WTC11 (cell line): ENCODE results near the gene FOXL1. TPM values are rescaled to one million over a fixed set of nuclear protein-coding genes. Genes with fewer than 3 reads are reported as not detected.

Source experiments
- ATAC-seq: fragments of 200-7000 bp; cut with Tn5 transposase; 2 replicates; pipeline ENCODE4 v1.10.0; 2021; ENCODE audit warnings: mild to moderate bottlenecking, moderate library complexity
- CTCF ChIA-PET: fragments of 300-600 bp; sonication (Branson Sonifier 250); formaldehyde crosslinking; loops from one replicate; lab custom pipeline; 2021; ENCODE audit warnings: antibody characterized with exemption; lab: Charles Lee
- POLR2A ChIA-PET: fragments of 350-600 bp; sonication (Branson Sonifier 250); formaldehyde crosslinking; loops from one replicate; lab custom pipeline; 2021; ENCODE audit warnings: antibody characterized with exemption; lab: Charles Lee
- DNase-seq: peaks from one replicate; pipeline ENCODE4 v3.0.0; 2021; ENCODE audit warnings: low spot score
- H3K27ac Mint-ChIP-seq: 2 replicates; pipeline ENCODE4 v1.8.0; 2021; ENCODE audit warnings: mixed read lengths
- H3K27me3 Mint-ChIP-seq: 2 replicates; pipeline ENCODE4 v1.8.0; 2021; ENCODE audit warnings: low read depth, mild to moderate bottlenecking, moderate library complexity, mixed read lengths
- H3K36me3 Mint-ChIP-seq: 2 replicates; pipeline ENCODE4 v1.8.0; 2021; ENCODE audit warnings: mixed read lengths
- H3K4me1 Mint-ChIP-seq: 2 replicates; pipeline ENCODE4 v1.8.0; 2022; ENCODE audit warnings: mixed read lengths
- H3K4me3 Mint-ChIP-seq: 2 replicates; pipeline ENCODE4 v1.8.0; 2021; ENCODE audit warnings: mild to moderate bottlenecking, moderate library complexity, mixed read lengths
- H3K9me3 Mint-ChIP-seq: 2 replicates; pipeline ENCODE4 v1.8.0; 2021; ENCODE audit warnings: mixed read lengths
- ATF2 ChIP-seq: sonication (generic); formaldehyde crosslinking; IDR thresholded peaks from 2 replicates; pipeline ENCODE4 v1.8.1; 2022; ENCODE audit warnings: low read depth, missing genetic modification reagents, borderline replicate concordance
- CBFB ChIP-seq: sonication (generic); formaldehyde crosslinking; IDR thresholded peaks from 2 replicates; pipeline ENCODE4 v1.8.1; 2022; ENCODE audit warnings: mild to moderate bottlenecking, low read depth, missing genetic modification reagents
- ERG ChIP-seq: fragments of 250-450 bp; sonication (Bioruptor Pico); IDR thresholded peaks from 2 replicates; pipeline ENCODE4 v1.8.0; 2021; ENCODE audit warnings: mild to moderate bottlenecking
- IRF2 ChIP-seq: sonication (generic); formaldehyde crosslinking; IDR thresholded peaks from 2 replicates; pipeline ENCODE4 v1.8.0; 2022; ENCODE audit warnings: low read depth, missing genetic modification reagents, borderline replicate concordance
- NFE2L1 ChIP-seq: sonication (generic); formaldehyde crosslinking; IDR thresholded peaks from 2 replicates; pipeline ENCODE4 v1.8.1; 2023; ENCODE audit warnings: missing genetic modification reagents
- RELA ChIP-seq: sonication (generic); formaldehyde crosslinking; IDR thresholded peaks from 2 replicates; pipeline ENCODE4 v1.8.1; 2022; ENCODE audit warnings: missing genetic modification reagents, mild to moderate bottlenecking, borderline replicate concordance
- SP1 ChIP-seq: sonication (generic); formaldehyde crosslinking; conservative IDR thresholded peaks from 2 replicates; pipeline ENCODE4 v1.8.1; 2022; ENCODE audit warnings: missing genetic modification reagents
- TCF7 ChIP-seq: sonication (generic); formaldehyde crosslinking; IDR thresholded peaks from 2 replicates; pipeline ENCODE4 v1.8.0; 2022; ENCODE audit warnings: mild to moderate bottlenecking, low read depth, missing genetic modification reagents, moderate library complexity
- USF1 ChIP-seq: sonication (generic); formaldehyde crosslinking; IDR thresholded peaks from 2 replicates; pipeline ENCODE4 v1.8.0; 2022; ENCODE audit warnings: mild to moderate bottlenecking, missing genetic modification reagents
- ZNF232 ChIP-seq: sonication (generic); formaldehyde crosslinking; IDR thresholded peaks from 2 replicates; pipeline ENCODE4 v1.8.0; 2022; ENCODE audit warnings: mild to moderate bottlenecking, missing genetic modification reagents
- total RNA-seq: library from RNA; stranded (reverse); gene quantifications from 3 replicates; pipeline ENCODE4 v1.2.3, GENCODE V29; 2021
- TF ChIP-seq, protein P1 (sequence below): fragments of 200-600 bp; IDR thresholded peaks from 2 replicates; pipeline ENCODE4 v1.8.0; 2022; ENCODE audit warnings: antibody characterized with exemption
- TF ChIP-seq, protein P2 (sequence below): sonication (generic); formaldehyde crosslinking; conservative IDR thresholded peaks from 2 replicates; pipeline ENCODE4 v1.8.1; 2023; ENCODE audit warnings: mild to moderate bottlenecking, low read depth, missing genetic modification reagents, moderate library complexity

Gene FOXL1
- total RNA-seq, 1 experiment from 2014 or later = 0.33 TPM

- TF ChIP-seq ERG (no peak), RELA (CRISPR knock-in tag) (no peak)
These were observed 31.3 kb downstream of the FOXL1 start (continued) for GRCh38 chr16:86609661-86610060.

- ATAC-seq = no peak
- CTCF ChIA-PET = interaction anchor here (0.6 kb wide), 1 partner anchor 407 kb away, joined by 4 read pairs; no protein-coding TSS in a partner anchor
These were observed 32.6 kb downstream of the FOXL1 start for GRCh38 chr16:86610779-86611524.

DNA sequence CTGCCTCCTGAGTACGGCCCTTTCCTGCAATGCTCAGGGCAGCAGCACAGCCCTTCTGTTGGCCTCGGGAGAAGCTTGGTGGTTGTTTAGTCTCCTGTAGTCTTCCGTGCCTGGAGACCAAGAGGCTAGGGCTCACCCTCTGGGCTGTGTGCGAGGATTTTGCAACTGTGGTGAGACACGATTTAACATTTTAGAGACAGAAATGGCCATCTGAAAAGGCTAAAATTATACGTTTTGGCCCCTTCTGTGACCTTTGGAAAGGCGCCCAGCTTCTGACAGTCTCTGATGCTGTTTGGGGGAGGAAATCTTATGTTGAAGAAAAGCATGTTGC lies 33.1 kb downstream of the FOXL1 start:
- no peak overlapping the region for H3K27ac Mint-ChIP-seq
- ATAC-seq = no peak

More at GRCh38 chr16:86610779-86611524, 32.6 kb downstream of the FOXL1 start:
- Mint-ChIP-seq H3K27ac (no peak overlapping the region), H3K36me3 (no peaks in the 10 kb centered on the region), H3K4me3 (no peak overlapping the region), H3K4me1 (peaks cover 17% of the 10 kb centered on the region), H3K27me3 (no peaks in the 10 kb centered on the region; the same call in 1 of the 2 replicates), H3K9me3 (peaks cover 7% of the 10 kb centered on the region)
- DNase-seq = no peak
- POLR2A ChIA-PET = no interaction called here
- TF ChIP-seq USF1 (CRISPR knock-in tag) = no peak
- no peak for TF ChIP-seq ZNF232 (CRISPR knock-in tag)
- no peak for TF ChIP-seq IRF2
- TF ChIP-seq TCF7 (CRISPR knock-in tag) = no peak
- TF ChIP-seq, protein P1, sequence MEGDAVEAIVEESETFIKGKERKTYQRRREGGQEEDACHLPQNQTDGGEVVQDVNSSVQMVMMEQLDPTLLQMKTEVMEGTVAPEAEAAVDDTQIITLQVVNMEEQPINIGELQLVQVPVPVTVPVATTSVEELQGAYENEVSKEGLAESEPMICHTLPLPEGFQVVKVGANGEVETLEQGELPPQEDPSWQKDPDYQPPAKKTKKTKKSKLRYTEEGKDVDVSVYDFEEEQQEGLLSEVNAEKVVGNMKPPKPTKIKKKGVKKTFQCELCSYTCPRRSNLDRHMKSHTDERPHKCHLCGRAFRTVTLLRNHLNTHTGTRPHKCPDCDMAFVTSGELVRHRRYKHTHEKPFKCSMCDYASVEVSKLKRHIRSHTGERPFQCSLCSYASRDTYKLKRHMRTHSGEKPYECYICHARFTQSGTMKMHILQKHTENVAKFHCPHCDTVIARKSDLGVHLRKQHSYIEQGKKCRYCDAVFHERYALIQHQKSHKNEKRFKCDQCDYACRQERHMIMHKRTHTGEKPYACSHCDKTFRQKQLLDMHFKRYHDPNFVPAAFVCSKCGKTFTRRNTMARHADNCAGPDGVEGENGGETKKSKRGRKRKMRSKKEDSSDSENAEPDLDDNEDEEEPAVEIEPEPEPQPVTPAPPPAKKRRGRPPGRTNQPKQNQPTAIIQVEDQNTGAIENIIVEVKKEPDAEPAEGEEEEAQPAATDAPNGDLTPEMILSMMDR = no peak
- TF ChIP-seq, protein P2, sequence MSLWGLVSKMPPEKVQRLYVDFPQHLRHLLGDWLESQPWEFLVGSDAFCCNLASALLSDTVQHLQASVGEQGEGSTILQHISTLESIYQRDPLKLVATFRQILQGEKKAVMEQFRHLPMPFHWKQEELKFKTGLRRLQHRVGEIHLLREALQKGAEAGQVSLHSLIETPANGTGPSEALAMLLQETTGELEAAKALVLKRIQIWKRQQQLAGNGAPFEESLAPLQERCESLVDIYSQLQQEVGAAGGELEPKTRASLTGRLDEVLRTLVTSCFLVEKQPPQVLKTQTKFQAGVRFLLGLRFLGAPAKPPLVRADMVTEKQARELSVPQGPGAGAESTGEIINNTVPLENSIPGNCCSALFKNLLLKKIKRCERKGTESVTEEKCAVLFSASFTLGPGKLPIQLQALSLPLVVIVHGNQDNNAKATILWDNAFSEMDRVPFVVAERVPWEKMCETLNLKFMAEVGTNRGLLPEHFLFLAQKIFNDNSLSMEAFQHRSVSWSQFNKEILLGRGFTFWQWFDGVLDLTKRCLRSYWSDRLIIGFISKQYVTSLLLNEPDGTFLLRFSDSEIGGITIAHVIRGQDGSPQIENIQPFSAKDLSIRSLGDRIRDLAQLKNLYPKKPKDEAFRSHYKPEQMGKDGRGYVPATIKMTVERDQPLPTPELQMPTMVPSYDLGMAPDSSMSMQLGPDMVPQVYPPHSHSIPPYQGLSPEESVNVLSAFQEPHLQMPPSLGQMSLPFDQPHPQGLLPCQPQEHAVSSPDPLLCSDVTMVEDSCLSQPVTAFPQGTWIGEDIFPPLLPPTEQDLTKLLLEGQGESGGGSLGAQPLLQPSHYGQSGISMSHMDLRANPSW (CRISPR knock-in tag) = no peak

DNA sequence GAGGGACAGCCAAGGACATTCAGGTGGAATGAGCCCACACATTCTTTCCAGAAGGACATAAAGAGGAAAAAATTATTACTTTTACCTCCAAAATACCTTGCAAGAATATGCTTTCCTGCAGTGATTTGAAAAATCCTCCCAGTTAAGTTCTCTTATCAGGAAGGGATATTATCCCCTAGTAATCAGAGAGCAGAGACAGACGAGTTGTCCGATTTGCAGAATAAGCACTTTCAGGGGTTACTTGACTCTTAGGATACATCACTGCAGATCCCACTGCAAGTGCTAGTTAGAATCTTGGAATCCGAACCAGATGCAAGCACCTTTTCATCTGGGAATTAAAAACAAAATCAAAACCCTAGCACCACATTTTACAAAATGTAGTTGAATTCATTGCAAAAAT lies 33.6 kb downstream of the FOXL1 start:
- Mint-ChIP-seq H3K36me3 (no peaks in the 10 kb centered on the region), H3K27ac (no peak overlapping the region), H3K27me3 (no peaks in the 10 kb centered on the region; the same call in 1 of the 2 replicates), H3K4me1 (peaks cover 17% of the 10 kb centered on the region), H3K4me3 (no peak overlapping the region), H3K9me3 (peaks cover under 1% of the 10 kb centered on the region)
- ATAC-seq = no peak
- ChIA-PET CTCF (no interaction called here), POLR2A (no interaction called here)
- no peak for TF ChIP-seq ATF2 (CRISPR knock-in tag)
- DNase-seq = no peak

More for the DNA sequence above, 33.1 kb downstream of the FOXL1 start:
- CTCF ChIA-PET = interaction anchor here (0.6 kb wide), 1 partner anchor 406 kb away, joined by 4 read pairs; no protein-coding TSS in a partner anchor
- no peak for TF ChIP-seq CBFB (CRISPR knock-in tag)
- no peak for TF ChIP-seq NFE2L1
- TF ChIP-seq TCF7 (CRISPR knock-in tag) = no peak
- TF ChIP-seq SP1 (CRISPR knock-in tag) = no peak
- no peaks in the 10 kb centered on the region; the same call in 1 of the 2 replicates for H3K27me3 Mint-ChIP-seq
- peaks cover 17% of the 10 kb centered on the region for H3K4me1 Mint-ChIP-seq
- peaks cover 5% of the 10 kb centered on the region for H3K9me3 Mint-ChIP-seq
- no peaks in the 10 kb centered on the region for H3K36me3 Mint-ChIP-seq
- H3K4me3 Mint-ChIP-seq = no peak overlapping the region
- DNase-seq = no peak
- POLR2A ChIA-PET = no interaction called here
